GM19397 (cell line): Measurements from ENCODE around the gene MARS1.
"Not testable (repeated sequence)": the region's sequence is repeated elsewhere in the genome, so short reads cannot be mapped to it uniquely, and the experiment has no call there.

Experiments used
- ATAC-seq: cut with Tn5 transposase; IDR thresholded peaks from one replicate; pipeline ENCODE4 v1.9.1; 2021; ENCODE audit warnings: mild to moderate bottlenecking, moderate library complexity; ENCODE audit not compliant: unreplicated experiment

Gene MARS1

GRCh38 chr12:57547288-57548012 lies 59.6 kb downstream of the MARS1 start:
- ATAC-seq: no peak

GRCh38 chr12:57548013-57548315 lies 60.1 kb downstream of the MARS1 start:
- no peak for ATAC-seq

GRCh38 chr12:57548488-57548887 lies 60.6 kb downstream of the MARS1 start:
- no peak for ATAC-seq

DNA sequence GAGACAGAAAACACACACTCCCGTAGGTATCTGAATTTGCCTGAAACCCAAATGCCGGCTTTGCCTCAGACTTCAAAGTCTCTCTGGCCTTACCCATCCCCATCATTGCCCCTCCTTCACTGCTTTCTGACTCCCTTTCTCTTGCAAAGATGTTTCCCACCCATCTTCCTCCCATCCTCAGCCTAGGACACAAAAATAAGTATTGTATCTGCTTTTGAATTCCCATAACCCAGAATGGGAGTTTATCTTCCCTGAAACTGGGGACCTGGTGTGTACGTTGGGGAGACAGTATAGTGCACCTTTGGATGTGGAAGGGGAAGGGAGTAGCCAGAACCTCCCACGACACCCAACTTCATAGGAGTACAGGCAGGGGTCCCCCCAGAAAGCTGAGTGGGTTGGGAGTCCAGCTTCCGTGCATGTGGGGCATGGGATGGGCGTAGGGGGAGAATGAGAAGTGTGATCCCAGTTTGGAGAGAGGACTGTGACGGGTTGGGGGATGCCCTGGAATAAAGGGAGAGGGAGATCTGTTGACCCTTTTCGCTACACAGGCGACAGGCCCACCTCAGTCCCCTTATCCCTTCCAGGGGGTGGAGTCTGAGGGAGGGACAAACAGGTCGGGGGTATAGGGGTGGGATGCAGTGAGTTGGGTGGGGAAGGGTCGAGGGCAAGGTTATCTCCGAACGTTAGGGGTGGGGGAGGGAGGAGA lies 61.5 kb downstream of the MARS1 start:
- ATAC-seq: no peak

DNA sequence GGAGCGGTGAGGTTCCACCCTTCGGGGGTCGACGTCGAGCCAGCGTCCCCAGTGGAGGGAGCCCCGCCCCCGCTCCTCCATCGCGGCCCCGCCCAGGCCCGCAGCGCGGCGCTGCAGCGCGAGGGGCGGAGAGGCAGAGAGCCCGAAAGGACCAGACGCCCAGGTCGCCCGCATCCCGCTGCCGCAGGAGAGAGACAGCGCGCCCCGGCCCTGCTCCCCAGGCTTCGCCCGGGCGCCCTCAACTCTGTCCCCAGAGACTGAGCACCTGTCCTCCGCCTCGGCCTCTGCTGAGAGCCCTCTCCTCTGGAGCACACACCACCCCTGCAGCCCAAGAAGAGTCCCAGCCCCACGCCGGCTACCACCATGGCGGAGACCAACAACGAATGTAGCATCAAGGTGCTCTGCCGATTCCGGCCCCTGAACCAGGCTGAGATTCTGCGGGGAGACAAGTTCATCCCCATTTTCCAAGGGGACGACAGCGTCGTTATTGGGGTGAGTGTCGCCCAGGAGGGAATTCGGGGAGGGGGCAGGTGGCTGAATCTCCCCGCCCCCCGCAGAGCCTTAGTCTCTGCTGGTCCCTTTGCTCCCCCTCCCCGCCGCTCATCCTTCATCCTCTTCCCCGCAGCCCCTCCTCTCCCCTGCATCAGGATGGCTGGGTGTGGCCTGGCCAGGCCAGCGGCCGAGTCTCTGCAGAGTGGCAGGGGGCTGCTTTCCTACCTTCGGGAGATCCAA lies 62.2 kb downstream of the MARS1 start, which contains the start of gene KIF5A:
KIF5A (plus strand) TSS at position 136 of the 732 bp plus-strand sequence; CDS start at position 364, 228 bp downstream.
- no peak for ATAC-seq

- no peak for ATAC-seq
Measured at GRCh38 chr12:57550641-57551549, 63.0 kb downstream of the MARS1 start.

GRCh38 chr12:57551637-57552305 lies 63.9 kb downstream of the MARS1 start:
- ATAC-seq: no peak

GRCh38 chr12:57552306-57552651 lies 64.4 kb downstream of the MARS1 start:
- ATAC-seq: no peak

GRCh38 chr12:57552835-57553313 lies 65.0 kb downstream of the MARS1 start:
- ATAC-seq: no peak

DNA sequence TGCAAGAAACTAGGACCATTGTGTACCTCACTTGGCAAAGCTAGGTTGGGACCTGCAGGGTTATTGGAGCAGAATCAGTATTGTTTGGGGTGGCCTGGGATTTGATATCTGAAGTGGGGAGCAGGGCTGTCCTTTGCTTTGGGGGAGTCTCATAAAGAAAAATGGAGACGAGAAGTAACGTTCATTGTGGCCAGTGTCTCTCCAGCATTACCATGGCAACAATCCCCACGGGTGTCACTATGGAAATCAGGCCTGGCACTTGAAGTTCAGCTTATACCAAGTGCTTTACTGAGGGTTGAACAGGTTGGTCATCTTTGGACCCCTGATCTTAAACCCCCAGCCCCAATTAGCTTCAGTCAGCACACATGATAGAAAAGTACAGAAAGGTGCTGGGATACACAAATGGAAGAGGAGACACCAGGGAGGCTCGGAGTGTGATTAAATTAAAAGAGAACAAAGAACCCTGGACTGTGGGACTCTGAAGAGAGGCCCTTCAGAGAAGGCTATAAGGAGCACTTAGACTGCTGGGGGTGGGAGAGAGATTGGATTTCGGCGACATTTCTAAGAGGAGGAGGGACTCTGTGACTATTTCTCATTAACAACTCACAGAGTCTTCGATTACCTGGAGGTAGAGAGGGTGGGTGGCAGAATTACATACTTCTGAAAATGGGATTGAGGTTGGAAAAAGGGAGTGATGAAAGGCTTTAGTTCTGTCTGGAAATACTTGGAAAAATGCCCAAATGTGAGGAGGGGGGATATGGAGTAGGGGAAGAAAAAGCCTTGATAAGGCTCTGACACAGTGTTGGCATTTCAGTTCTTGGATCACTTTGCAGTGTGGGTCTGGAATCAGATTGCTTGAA lies 65.7 kb downstream of the MARS1 start:
- no peak for ATAC-seq

- no peak for ATAC-seq
Measured at GRCh38 chr12:57554453-57554852, 66.6 kb downstream of the MARS1 start.

GRCh38 chr12:57554897-57555296 lies 67.0 kb downstream of the MARS1 start:
- ATAC-seq: no peak

DNA sequence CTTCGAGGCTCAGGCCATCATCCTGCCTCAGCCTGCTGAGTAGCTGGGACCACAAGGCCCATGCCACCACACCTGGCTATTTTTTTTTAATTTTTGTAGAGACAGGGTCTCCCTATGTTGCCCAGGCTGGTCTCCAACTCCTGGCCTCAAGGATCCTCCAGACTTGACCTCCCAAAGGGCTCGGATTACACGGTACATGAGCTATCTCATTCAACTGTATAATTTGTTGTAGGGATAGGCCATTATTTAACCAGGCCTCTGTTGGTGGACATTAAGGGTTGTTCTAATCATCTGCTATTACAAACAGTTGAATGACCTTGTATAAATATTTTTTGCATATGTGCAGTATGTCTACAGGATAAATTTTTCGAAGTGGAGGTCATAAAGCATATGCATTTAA lies 71.0 kb downstream of the MARS1 start:
- ATAC-seq: no peak

DNA sequence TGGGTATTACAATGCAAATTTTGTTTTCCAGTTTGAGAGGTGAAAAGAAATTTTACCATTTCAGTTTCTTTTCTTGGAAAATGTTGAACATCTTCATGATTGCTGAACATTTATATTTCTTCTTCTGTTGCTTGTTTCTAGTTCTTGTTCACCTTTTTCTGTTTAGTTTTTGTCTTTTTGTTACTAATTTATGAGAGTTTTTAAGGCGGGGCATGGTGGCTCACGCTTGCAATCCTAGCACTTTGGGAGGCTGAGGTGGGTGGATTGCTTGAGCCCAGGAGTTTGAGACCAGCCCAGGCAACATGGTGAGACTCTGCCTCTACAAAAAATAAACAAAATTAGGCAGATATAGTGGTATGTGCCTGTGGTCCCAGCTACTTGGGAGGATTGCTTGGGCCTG lies 72.6 kb downstream of the MARS1 start:
- ATAC-seq: no peak

DNA sequence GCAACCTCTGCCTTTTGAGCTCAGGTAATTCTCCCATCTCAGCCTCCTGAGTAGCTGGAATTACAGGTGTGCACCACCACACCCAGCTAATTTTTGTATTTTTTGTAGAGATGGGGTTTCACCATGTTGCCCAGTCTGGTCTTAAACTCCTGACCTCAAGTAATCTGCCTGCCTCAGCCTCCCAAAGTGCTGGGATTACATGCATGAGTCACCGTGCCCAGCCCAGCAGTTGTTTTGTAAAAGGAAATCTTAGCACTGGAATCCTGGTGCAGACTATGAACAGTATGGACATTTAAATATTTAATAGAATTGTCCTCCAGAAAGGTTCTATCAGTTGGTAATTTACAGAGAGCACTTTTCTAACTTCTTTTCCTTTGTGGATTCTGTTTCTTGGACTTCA lies 73.2 kb downstream of the MARS1 start:
- not testable (repeated sequence) for ATAC-seq

GRCh38 chr12:57563358-57563757 lies 75.5 kb downstream of the MARS1 start:
- no peak for ATAC-seq

GRCh38 chr12:57564178-57564740 lies 76.4 kb downstream of the MARS1 start:
- no peak for ATAC-seq
